Thyroid gland (tissue), 4 donors: ENCODE measurements around the gene HAGHL.

Experiments used
- POLR2A ChIP-seq, 2 donors: fragments of 450-650 bp; IDR thresholded peaks; one replicate each; pipeline ENCODE4 v1.6.1; 2017; ENCODE audit warnings: antibody characterized with exemption in 2 of 2, mild to moderate bottlenecking in 2 of 2, moderate library complexity in 1 of 2
- TF ChIP-seq, protein P1 (sequence below), 6 experiments: fragments of 200-600 bp in 3 of 6; fragments of 450-650 bp in 3 of 6; sonication (generic) in 3 of 6; IDR thresholded peaks; one replicate each; pipeline ENCODE4 v1.5.1; 2016 to 2019; ENCODE audit warnings: antibody characterized with exemption in 6 of 6, mild to moderate bottlenecking in 2 of 6, inconsistent platforms in 1 of 6, moderate library complexity in 1 of 6

DNA sequence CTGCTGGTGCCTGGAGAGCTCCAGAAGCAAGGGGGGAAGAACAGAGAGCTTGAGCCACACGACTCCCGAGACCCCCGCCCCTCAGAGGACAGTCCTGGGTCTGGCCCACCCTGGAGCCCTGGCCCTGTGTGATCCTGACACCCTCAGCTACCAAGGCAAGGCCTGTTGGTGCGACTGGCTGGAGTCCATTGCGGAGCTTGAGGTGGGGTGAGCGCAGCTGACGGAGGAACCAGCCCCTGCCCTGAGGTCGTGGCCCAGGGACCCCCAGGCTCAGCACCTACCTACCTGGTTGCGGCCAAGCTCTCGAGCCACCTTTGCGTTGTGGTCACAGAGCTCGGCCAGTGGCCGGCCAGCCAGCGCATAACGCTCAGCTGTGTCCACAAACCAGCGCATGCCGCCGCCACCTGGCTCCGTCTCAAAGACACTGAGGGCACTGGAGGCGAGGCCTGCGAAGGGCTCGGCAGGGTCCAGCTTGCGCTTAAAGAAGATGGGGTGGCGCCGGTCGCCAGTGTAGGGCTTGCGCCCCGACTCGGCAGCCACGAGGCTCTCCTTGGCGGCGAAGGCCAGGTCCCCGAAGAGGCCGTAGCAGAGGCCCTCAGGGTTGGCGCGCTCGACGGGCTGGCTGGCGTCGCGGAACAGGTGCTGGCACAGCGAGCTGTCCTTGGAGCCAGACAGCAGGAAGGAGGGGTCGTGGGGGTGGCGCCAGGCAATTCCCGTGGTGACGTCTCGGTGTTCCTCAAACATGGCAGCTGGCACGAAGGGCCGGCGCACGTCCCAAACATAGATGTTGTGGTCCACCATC lies 40.2 kb upstream of the HAGHL start:
- TF ChIP-seq POLR2A (IDR thresholded peaks at IDR 0.05) = no peak
- TF ChIP-seq, protein P1, sequence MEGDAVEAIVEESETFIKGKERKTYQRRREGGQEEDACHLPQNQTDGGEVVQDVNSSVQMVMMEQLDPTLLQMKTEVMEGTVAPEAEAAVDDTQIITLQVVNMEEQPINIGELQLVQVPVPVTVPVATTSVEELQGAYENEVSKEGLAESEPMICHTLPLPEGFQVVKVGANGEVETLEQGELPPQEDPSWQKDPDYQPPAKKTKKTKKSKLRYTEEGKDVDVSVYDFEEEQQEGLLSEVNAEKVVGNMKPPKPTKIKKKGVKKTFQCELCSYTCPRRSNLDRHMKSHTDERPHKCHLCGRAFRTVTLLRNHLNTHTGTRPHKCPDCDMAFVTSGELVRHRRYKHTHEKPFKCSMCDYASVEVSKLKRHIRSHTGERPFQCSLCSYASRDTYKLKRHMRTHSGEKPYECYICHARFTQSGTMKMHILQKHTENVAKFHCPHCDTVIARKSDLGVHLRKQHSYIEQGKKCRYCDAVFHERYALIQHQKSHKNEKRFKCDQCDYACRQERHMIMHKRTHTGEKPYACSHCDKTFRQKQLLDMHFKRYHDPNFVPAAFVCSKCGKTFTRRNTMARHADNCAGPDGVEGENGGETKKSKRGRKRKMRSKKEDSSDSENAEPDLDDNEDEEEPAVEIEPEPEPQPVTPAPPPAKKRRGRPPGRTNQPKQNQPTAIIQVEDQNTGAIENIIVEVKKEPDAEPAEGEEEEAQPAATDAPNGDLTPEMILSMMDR (IDR thresholded peaks at IDR 0.05) = no peak
